Measurements from ENCODE around the gene MBD5. TPM values are rescaled to one million over a fixed set of nuclear protein-coding genes. Genes with fewer than 3 reads are reported as not detected.

The MBD5 gene
- total RNA-seq, 1 experiment from 2014 or later = 33.7 TPM

- H3K9me3 Mint-ChIP-seq = peaks cover 3% of the 10 kb centered on the region
- H3K27me3 Mint-ChIP-seq (ENCODE audit: low read depth) = no peaks in the 10 kb centered on the region
- ATAC-seq (no peak), DNase-seq (ENCODE audit: low spot score) (no peak)
- CTCF ChIA-PET = no interaction called here
- no peak overlapping the region for H3K4me3 Mint-ChIP-seq
- no peak for TF ChIP-seq GRHL2 (CRISPR knock-in tag; IDR thresholded peaks at IDR 0.05; ENCODE audit: insufficient replicate concordance, severe bottlenecking)
- TF ChIP-seq STAT6 (CRISPR knock-in tag; conservative IDR thresholded peaks at IDR 0.05; ENCODE audit: low read depth) = no peak
- no peak for TF ChIP-seq GABPB1 (CRISPR knock-in tag; IDR thresholded peaks at IDR 0.05)
- TF ChIP-seq PREB (CRISPR knock-in tag; IDR thresholded peaks at IDR 0.05; ENCODE audit: borderline replicate concordance) = no peak
- TF ChIP-seq ZNF219 (CRISPR knock-in tag; IDR thresholded peaks at IDR 0.05; ENCODE audit: borderline replicate concordance) = no peak
- no peak for TF ChIP-seq NFE2L1 (CRISPR knock-in tag; IDR thresholded peaks at IDR 0.05)
- TF ChIP-seq ZNF281 (CRISPR knock-in tag; IDR thresholded peaks at IDR 0.05) = no peak
- TF ChIP-seq AR (CRISPR knock-in tag; IDR thresholded peaks at IDR 0.05) = no peak
- TF ChIP-seq OVOL2 (CRISPR knock-in tag; IDR thresholded peaks at IDR 0.05; ENCODE audit: borderline replicate concordance) = no peak
- TF ChIP-seq ZNF232 (CRISPR knock-in tag; IDR thresholded peaks at IDR 0.05) = no peak
- TF ChIP-seq E2F1 (CRISPR knock-in tag; IDR thresholded peaks at IDR 0.05) = no peak
- TF ChIP-seq ZNF416 (CRISPR knock-in tag; IDR thresholded peaks at IDR 0.05) = no peak
- no peak for TF ChIP-seq SMAD3 (CRISPR knock-in tag; IDR thresholded peaks at IDR 0.05; ENCODE audit: borderline replicate concordance)
- TF ChIP-seq CREM (CRISPR knock-in tag; IDR thresholded peaks at IDR 0.05) = no peak
- TF ChIP-seq ZNF121 (CRISPR knock-in tag; IDR thresholded peaks at IDR 0.05) = no peak
- no peak overlapping the region for H3K27ac Mint-ChIP-seq
- peaks cover 62% of the 10 kb centered on the region for H3K4me1 Mint-ChIP-seq
- peaks cover 8% of the 10 kb centered on the region; the same call in 1 of the 2 replicates for H3K36me3 Mint-ChIP-seq
- POLR2A ChIA-PET = no interaction called here
These were observed 284.6 kb downstream of the MBD5 start for GRCh38 chr2:148305476-148305875.

GRCh38 chr2:148306027-148306426, 285.1 kb downstream of the MBD5 start:
- peak; percentile 59 for ATAC-seq
- H3K36me3 Mint-ChIP-seq = peaks cover 8% of the 10 kb centered on the region; the same call in 1 of the 2 replicates
- ChIA-PET POLR2A (no interaction called here), CTCF (no interaction called here)
- H3K4me1 Mint-ChIP-seq = peaks cover 60% of the 10 kb centered on the region
- DNase-seq (ENCODE audit: low spot score) = no peak
- H3K4me3 Mint-ChIP-seq = no peak overlapping the region
- H3K27me3 Mint-ChIP-seq (ENCODE audit: low read depth) = no peaks in the 10 kb centered on the region
- H3K9me3 Mint-ChIP-seq = peaks cover 3% of the 10 kb centered on the region
- H3K27ac Mint-ChIP-seq = no peak overlapping the region
- TF ChIP-seq TP53 (CRISPR knock-in tag; IDR thresholded peaks at IDR 0.05) = no peak
- TF ChIP-seq USF2 (CRISPR knock-in tag; IDR thresholded peaks at IDR 0.05) = no peak
- TF ChIP-seq CBFB (CRISPR knock-in tag; IDR thresholded peaks at IDR 0.05; ENCODE audit: low read depth) = no peak
- no peak for TF ChIP-seq HMGA2 (CRISPR knock-in tag; IDR thresholded peaks at IDR 0.05)
- no peak for TF ChIP-seq RORB (CRISPR knock-in tag; IDR thresholded peaks at IDR 0.05)
- no peak for TF ChIP-seq KAT7 (CRISPR knock-in tag; IDR thresholded peaks at IDR 0.05; ENCODE audit: borderline replicate concordance)
- no peak for TF ChIP-seq ZNF232 (CRISPR knock-in tag; IDR thresholded peaks at IDR 0.05)
- TF ChIP-seq TCF7 (CRISPR knock-in tag; IDR thresholded peaks at IDR 0.05; ENCODE audit: low read depth) = no peak
- TF ChIP-seq ZBTB21 (CRISPR knock-in tag; IDR thresholded peaks at IDR 0.05; ENCODE audit: borderline replicate concordance) = no peak
- no peak for TF ChIP-seq ATF3 (CRISPR knock-in tag; conservative IDR thresholded peaks at IDR 0.05)
- TF ChIP-seq TEAD1 (CRISPR knock-in tag; IDR thresholded peaks at IDR 0.05) = no peak
- TF ChIP-seq ELF4 (CRISPR knock-in tag; IDR thresholded peaks at IDR 0.05; ENCODE audit: low read depth) = no peak
- no peak for TF ChIP-seq CREM (CRISPR knock-in tag; IDR thresholded peaks at IDR 0.05)
